ENCODE results near the gene FBLN1.

DNA sequence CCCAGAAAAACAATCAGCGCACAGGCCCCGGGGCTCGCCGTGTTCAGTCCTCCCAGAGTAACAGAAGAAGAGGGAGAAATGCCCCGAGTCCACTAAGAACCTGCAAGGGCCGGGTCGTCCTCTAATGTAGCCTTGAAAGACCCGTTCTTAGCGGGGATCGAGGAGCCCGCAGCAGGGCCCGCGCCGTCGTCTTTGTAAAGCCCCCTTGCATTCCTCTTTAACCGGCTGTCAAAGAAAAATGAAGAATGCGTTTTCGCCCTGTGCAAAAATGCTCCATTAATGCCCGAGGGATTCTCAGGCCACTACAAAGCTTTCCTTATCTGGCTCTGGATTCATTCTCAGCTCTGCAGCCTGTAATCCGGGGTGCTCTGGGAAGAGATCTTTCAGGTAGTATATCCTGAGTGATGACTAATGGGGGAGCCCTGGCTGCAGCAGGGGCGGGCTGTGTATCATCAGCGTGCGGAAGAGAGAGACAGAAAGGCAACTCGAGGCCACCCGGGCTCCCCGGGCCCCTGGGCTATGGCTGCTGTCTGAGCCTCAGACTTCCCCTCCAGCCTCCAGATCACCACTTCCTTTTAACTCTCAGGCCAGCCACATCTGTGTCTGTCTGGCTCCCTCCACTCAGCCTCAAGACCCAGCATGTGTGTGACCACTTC lies 78.2 kb downstream of the FBLN1 start:
- TF ChIP-seq EZH2phosphoT487 (conservative IDR thresholded peaks at IDR 0.05; ENCODE audit: low read length) = no peak
- TF ChIP-seq, protein P1, sequence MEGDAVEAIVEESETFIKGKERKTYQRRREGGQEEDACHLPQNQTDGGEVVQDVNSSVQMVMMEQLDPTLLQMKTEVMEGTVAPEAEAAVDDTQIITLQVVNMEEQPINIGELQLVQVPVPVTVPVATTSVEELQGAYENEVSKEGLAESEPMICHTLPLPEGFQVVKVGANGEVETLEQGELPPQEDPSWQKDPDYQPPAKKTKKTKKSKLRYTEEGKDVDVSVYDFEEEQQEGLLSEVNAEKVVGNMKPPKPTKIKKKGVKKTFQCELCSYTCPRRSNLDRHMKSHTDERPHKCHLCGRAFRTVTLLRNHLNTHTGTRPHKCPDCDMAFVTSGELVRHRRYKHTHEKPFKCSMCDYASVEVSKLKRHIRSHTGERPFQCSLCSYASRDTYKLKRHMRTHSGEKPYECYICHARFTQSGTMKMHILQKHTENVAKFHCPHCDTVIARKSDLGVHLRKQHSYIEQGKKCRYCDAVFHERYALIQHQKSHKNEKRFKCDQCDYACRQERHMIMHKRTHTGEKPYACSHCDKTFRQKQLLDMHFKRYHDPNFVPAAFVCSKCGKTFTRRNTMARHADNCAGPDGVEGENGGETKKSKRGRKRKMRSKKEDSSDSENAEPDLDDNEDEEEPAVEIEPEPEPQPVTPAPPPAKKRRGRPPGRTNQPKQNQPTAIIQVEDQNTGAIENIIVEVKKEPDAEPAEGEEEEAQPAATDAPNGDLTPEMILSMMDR (IDR thresholded peaks at IDR 0.05; ENCODE audit: insufficient read depth, low read length, poor library complexity, severe bottlenecking) = no peak
